PC-9 (cell line): Measurements from ENCODE around the gene SAG.

Experiments used
- EZH2 ChIP-seq: fragments of 200-600 bp; sonication (generic); IDR thresholded peaks from 2 replicates; pipeline ENCODE4 v1.8.0; 2017; ENCODE audit warnings: antibody characterized with exemption, low read depth
- TF ChIP-seq, protein P1 (sequence below): fragments of 200-600 bp; sonication (generic); conservative IDR thresholded peaks from 2 replicates; pipeline ENCODE4 v1.6.1; 2017; ENCODE audit warnings: mixed run types, antibody characterized with exemption, mild to moderate bottlenecking, moderate library complexity

DNA sequence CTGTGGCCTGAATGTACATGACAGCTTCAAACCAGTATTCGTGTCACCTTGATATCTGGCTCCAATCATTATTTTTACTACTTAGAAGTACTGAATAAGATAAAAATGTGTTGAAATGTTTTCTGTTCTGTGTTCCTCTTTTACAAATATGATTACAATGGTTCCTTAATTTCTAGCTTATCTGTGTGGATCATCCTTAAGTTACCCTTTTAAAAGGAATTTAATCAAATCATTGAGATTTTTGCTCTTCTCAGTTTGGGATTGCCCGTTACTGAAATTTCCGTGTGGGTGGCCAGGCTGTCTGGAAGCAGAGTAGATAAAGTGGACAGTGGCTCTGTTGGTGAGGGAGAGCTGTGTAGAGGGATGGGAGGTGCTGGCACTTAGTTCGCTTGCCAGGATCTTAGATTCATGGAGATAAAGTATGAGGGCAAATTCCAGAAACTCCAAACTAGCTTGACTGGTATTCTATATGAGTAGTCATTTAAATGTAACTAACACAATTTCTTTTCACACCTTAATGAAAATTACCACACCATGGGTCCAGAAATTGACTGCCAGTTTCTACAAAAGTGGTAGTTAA is 27.4 kb upstream of the SAG start:
- no peak for TF ChIP-seq EZH2
- TF ChIP-seq, protein P1, sequence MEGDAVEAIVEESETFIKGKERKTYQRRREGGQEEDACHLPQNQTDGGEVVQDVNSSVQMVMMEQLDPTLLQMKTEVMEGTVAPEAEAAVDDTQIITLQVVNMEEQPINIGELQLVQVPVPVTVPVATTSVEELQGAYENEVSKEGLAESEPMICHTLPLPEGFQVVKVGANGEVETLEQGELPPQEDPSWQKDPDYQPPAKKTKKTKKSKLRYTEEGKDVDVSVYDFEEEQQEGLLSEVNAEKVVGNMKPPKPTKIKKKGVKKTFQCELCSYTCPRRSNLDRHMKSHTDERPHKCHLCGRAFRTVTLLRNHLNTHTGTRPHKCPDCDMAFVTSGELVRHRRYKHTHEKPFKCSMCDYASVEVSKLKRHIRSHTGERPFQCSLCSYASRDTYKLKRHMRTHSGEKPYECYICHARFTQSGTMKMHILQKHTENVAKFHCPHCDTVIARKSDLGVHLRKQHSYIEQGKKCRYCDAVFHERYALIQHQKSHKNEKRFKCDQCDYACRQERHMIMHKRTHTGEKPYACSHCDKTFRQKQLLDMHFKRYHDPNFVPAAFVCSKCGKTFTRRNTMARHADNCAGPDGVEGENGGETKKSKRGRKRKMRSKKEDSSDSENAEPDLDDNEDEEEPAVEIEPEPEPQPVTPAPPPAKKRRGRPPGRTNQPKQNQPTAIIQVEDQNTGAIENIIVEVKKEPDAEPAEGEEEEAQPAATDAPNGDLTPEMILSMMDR, result no peak
